IPS-NIHi7 (cell line): ENCODE measurements around the gene LAMA3.

Source experiments
- DNase-seq: peaks from one replicate; pipeline ENCODE4 v3.0.0; 2012; ENCODE audit warnings: mixed read lengths; ENCODE audit errors: extremely low spot score

LAMA3 gene

DNA sequence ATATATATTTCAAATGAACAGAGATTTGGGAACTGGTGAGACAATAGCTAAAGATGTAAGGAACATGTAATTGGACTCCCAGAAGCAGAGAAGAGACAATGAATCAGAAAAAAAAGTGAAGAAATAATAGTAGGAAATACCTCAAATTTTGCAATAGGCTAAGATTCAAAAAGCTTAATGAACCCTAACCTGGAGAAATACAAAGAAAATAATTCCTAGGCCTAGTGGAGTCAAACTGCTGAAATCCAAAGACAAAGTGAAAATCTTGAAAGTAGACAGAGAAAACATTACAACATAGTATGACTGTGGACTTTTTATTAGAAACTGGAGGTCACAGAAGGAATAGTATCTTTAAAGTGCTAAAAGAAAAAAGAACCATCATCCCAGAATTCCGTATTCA, 76.7 kb downstream of the LAMA3 start:
- DNase-seq, result no peak

DNA sequence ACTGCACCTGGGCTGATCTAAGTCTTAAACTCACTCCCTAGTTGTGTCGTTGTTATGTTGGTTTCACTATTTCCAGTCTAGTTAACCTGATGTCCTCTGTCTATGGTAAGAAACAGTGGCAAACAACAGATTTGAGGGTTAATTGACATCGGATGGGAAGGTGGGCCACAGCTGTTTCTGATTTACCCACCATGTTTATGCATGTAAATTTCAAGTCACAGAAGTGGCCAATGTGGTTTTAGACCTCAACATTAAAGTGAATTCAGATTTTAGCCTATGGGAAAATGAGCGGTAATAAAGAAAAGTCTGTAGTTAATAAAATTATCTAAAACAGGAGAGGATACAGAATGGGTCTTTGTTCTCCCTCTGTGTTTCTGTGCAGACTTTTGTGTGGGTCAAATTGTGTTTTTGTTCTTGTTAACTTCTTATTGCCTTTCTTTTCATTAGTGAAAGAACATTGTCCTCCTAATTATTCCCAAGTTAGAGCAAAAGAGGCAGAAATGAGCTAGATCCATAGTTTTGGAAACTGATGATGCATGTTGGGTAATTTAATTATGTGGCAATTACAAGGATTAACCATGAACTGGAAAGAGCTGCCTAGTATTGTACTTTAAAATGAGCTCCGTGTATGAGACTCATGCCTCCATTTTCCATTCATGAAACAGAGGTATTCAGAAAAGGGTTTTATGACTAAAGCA, 83.2 kb downstream of the LAMA3 start:
- no peak for DNase-seq

DNA sequence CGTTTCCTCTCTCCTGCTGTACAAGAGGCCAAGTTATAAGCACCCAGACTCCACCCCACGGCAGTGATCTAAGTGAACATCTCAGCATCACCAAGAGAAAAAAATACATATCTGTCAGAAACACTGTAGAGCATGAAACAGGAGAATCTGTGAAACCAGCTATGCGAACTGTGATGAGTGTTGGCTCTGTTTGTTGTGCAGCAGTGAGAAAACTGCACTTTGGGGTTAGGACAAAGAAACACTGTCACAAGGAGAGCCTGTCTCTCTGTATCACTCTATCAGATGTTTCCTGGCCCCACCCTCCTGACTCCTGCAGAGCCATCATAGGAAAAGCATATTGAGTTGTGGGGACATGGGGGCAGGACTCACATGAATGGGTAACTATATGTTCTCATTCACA, 87.1 kb downstream of the LAMA3 start:
- DNase-seq, result no peak

DNA sequence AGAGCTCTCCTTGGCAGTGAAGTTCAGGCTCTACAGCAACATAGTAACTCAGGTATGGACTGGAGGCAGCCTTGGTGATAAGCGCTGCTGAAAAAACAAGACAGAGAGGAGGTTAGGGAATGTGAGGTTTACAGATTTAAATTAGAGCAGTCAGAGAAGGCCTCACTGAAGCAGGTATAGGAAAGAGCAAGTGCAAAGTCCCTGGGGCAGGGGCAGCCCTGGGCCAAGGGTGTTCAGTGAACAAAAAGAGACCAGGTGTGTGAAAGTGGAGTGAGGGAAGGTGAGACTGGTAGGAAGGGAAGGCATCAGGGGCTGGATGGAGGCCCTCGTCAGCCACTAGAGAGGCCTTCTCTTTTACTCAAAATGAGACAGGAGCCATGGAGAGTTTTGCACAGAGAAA, 89.6 kb downstream of the LAMA3 start:
- no peak for DNase-seq

DNA sequence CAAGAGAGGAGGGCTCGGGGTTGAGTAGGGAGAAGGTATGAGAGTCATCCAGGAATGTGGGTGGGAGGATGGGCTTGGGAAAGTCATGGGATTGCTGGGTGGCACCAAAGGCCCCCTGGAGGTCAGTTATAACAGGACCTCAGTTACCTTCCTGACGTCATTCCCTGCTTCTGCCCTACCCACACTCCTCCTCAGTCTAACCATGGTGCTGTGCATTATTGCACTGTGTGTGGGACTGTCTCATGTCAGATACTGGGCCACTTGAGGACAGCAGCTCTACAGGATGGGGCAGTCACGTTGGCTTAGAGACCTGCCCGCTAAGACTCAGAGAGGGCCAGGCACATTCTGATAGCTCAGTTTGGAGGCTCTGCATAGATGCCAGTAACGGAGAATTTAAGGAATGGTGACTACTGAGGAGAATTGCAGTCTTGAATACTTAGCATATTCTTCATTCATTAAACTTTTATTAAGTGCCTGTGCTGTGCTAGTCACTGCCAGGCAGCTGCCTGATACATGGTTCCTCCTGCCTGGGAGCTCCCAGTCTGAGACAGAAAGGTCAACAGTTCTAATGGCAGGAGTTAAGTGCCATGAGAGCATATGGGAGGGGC, 90.5 kb downstream of the LAMA3 start:
- peak; percentile 55 for DNase-seq

DNA sequence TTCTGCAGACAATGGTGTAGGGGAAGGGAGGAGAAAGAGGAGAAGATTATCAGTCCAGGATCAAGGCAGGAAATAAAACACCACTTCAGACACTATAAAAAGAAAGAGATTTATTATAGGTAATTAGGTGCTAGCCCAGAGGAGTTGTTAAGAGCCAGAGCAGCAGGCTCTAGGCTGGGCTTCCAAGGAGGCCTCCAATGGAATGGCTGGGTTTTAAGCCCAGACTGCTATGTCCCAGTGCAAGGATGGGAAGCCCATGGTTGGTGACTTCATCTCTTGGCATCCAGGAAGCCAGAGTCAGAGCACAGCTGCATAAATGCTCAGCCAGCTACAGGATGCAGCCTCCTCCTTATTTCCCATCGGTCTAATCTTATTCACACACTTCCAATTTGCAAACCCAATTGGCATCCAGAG, 95.6 kb downstream of the LAMA3 start:
- DNase-seq, result peak; percentile 16

DNA sequence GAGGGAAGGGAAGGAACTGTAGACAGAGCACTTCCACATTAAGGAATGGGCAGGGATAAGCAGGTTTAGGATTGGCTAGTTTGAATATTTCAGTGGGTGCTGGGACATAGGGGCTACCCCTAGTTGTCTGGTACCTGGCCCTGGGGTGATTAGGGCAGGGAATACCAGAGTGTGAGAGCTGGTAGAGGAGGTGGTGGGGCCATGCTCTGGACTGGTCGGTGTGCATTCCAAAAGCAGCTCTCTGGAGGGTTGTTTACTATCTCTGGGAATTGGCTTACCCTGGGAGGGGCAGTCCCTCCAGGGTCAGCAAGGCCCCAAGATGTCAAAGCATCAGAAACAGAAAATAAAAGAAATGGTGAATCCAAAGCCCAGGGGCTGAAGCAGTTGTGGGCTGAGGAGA, 103.8 kb downstream of the LAMA3 start:
- no peak for DNase-seq

DNA sequence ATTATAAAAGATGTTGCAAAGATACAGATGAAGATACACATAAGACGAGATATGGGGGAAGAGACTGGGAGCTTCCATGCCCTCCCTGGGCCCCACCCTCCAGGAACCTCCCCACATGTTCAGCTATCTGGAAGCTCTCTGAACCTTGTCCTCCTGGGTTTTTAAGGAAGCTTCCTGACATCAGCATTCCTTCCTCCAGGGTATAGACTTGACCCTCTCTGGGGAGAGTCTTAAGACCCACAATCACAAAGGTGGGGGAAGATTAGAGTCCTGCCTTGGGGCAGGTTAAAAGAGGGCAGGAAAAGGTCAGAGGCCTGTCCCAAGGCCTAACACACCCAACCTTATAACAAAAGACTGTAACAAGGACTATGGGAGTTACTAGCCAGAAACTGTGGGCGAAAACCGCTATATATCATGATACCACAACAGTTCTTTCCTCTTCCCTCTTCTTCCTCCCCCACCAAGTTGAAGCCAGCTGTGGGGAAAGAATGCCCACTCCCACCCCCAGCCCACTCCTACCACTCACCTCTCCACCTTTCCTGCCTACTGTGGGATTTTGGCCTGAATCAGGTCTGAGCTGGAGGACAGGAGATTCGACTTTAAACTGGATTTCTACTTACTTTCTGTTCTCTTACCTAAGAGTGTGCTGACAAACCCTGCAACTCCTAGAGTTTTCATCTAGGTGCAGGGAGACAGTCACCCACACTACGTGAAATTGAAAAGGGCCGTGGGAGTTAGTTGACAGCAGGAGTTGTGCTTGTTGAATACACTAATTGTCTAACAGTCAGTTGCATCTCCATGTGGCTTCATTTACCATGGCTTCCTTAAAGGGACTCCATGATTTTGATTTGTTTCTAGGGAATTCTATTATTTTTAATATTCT, 105.0 kb downstream of the LAMA3 start:
- DNase-seq, result no peak

DNA sequence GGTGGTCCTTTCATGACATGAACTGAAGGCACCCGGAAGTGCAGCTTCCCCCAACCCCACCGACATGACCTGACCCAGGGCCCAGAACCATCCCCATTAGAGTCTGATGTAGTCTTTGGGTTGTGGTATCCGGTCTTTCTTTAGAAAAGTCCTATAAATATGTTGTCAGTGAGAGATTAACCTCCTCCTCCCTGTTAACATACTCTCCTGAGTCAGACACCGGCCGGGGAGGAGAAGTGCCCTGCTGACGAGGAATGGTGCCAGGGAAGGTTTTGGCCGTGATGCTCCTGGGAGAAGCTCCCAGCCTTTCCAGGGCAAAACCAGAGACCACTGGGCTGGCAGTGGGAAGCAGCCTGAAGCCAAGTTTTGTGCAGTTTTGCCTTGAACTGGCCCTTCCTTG, 109.0 kb downstream of the LAMA3 start:
- no peak for DNase-seq

DNA sequence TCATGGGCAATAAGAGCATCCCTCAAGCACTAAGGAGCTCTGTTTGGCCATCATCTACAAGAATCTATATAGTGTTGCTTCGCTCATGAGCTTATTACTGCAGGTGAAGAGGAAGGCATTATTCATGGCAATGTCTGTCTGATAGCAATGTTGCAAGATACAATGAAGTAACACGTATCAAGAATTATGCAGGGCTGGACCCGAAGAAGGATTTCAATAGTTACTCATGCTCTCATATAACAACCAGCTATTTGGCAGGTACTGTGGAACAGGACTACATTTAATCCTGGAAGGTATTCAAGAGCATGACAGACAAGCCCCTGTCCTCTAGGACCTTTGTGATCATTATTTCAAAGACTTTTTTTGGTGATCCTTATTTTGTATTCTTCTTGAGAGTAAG, 109.6 kb downstream of the LAMA3 start:
- no peak for DNase-seq

DNA sequence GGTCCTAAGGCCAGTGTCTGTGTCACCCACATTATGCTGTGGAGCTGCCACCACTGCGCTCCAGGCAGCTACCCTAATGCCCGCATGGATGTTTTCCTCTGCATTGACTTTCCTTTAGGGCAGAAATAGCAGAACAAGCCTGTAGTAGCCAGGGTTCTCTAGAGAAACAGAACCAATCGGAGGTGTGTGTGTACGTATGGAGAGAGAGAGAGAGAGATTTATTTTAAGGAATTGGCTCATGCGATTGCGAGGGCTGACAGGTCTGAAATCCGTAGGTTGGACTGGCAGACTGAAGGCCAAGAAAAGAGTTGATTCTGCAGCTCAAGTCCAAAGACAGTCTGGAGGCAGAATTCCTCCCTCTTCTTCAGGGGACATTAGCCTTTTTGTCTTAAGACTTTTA, 110.3 kb downstream of the LAMA3 start:
- no peak for DNase-seq

DNA sequence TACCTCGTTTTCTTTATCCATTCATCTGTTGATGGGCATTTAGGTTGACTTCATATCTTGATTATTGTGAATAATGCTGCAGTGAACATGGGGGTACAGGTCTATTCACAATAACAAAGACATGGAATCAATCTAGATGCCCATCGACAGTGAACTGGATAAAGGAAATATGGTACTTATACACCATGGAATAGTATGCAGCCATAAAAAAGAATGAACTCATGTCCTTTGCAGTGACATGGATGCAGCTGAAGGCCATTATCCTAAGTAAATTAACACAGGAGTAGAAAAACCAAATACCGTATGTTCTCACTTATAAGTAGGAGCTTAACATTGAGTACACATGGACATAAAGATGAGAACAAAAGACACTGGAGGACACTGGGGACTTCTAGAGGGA, 111.6 kb downstream of the LAMA3 start:
- DNase-seq, result no peak

DNA sequence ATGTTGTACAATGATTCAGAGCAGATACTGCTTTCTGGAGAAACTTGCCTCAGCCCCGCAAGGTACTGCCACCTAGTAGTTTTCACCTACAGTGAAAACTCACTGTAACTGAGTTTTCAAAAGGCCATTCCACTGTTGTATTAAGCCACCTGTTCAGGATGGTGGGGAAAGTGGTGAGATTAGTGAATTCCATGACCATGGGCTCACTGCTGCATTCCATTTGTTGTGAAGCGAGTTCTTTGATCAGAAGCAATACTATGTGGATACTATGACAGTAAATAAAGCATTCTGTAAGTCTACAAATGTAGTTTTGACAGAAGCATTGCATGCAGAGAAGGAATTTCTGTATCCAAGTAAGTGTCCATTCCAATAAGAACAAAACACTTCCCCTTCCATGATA, 113.6 kb downstream of the LAMA3 start:
- no peak for DNase-seq

DNA sequence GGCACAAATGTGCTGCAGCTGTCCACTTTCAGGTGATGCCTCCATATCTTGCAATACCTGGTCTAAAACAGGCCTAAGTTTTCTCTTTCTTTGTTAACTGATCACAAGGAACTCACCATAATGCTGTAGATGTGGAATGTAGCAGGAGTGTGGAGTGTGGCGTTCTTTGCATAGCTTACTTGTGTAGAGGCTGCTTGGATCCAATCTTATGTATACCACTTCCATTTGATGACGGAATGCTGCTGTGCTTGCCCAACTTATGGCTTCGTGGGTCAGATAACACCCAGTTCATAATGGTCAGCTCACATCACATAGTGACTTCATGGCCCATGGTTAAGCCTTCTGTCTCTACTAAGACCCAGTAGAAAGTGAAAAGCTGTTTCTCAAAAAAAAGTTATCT, 114.5 kb downstream of the LAMA3 start:
- no peak for DNase-seq

DNA sequence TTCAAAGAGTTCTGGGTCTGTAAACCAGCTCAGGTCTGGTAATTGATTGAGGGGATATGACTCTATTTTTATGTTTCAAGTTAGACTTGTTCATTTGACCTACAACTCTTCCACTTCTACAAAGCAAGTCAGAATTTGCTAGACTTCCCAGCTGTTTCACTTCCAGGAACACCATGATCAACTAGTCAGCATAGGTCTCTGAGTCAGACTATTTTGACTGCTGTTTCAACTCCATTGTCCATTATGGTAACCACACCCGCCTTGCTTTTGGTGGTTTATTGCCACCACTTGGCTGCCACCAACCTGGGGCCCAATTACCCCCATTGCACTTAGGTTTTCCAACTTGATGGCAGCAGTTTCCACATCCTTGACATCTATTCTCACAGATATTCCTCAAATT, 116.6 kb downstream of the LAMA3 start:
- DNase-seq, result no peak

DNA sequence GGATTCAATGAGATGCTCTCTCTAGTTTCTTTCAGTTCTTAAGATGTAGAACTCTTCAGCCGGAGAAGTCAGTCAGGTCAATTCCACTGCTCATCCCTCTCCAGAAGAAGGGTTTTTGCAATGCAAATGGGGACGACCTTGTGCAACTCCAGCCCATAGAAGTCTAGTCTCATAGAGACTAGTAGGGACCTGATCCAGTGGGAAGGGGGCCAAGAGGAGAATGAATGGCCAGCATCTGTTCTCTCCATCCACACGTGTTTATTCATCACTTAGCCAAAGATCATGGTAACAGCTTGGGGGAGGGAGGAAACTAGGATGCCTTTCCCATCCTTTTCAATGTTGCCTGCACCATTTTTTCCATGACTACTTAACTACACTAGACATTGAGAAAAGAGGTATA, 120.2 kb downstream of the LAMA3 start:
- DNase-seq, result no peak

DNA sequence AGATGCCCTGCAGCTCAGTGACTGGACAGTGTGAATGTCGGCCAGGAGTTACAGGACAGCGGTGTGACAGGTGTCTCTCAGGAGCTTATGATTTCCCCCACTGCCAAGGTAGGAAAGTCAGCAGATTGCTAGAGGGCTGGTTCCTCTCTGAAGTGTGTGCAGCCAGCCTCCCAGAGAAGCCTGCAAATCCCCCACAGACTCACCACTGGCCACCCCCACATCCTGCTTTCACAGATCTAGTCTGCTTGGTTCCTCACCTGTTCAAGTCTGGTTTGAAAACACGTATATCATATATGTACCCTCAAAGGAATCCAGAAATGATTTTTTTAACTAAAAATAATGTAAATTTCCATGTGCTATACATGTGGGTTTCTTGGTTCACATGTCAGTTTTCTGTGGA, 121.1 kb downstream of the LAMA3 start:
- no peak for DNase-seq

DNA sequence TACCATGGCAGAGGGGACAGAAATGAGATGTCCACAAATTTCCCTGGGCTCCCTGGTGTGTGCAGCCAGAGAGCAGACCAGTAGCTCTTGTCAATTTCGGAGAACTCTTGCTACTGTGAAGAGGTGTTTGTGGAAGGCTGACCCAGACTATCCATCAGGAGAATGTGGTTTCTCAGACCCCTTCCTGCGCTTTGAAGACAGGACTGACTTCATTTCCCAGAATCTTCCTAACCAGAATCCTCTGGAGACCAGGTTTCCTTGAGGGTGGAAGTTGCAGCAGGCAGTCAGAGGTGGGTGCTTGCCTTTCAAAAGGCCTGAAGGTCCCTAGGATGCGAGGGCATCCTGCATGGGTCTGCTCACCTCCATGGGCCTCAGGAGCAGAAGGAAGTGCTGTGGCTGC, 121.9 kb downstream of the LAMA3 start:
- DNase-seq, result no peak

DNA sequence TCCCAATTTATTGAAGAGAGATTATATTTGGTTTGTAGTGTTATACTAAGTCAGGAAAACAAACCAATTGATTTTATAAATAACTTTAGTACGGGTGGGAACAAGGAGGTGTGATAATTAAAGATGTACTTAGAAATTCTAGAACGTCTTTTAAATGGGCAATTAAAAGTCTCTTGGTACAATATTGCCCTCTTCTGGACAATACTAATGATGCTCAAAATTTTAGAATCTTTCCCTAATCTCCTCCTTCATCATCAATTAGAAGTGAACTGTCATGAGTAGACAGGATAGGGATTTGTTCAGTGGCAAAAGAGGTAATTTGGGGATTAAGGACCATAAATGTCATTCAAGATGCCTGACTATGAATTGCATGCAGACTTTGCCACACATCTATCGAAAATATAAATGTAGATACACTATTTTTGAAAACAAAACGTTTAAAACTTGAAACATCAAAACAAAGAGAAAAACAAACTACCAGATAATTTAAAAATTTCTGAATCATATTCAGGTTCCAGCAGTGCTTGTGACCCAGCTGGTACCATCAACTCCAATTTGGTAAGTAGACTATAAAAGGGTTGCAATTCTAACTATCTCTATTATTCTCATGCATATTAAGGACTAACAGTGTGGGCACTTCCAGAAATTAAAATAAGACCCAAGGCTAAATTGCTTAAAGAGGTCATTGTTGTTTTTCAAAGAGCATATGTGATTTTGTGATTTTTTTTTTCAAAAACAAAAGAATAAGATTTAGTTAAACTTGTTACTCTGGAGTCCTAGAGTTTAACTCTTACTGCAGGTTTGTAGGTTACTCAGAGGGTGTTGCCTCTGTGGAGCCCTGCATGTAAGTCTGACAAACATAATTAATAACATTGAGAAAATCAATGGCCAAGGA, 123.5 kb downstream of the LAMA3 start:
- peak; percentile 31 for DNase-seq

DNA sequence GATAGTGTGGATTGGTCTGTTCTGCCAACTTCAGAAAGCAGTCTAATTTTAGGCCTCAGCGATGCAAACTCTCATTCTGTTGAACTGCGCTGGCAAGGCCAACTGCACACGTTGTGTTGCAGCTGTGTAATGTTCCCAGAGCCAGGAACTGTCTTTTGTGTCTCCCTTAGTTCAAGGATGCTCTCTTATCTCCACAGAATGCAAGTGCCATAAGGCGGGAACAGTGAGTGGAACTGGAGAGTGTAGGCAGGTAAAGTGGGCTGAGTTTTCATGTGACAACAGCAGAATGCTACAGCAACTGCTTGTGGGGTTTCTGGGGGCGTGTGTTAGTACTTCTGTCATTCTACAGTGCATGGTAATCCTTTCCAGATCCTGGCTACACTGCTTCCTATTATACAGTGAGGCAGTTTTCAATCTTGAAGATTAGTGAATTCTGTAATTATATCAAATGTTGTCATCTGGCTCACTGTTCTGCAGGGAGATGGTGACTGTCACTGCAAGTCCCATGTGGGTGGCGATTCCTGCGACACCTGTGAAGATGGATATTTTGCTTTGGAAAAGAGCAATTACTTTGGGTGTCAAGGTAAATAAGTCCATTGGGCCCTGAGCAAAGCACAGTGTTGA, 125.8 kb downstream of the LAMA3 start:
- no peak for DNase-seq

DNA sequence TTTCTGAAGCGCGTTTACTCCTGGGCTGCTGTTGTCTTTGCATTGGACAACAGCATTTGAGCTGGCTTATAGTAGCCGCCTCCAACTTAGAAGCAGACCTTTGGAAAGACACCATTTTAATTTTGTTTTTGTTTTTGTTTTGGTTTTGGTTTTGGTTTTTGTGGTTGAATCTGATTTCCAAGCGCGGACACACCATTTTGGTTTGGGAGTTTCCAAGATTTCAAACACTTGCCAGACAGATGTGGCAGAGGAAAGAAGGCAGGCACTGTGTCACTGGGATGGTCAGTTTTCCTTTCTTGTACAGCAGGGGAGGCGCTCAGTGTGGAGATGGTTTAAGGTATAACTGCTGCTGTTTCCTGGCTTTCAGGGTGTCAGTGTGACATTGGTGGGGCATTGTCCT, 126.8 kb downstream of the LAMA3 start:
- DNase-seq, result no peak
